Loucy (cell line): ENCODE results near the gene SGMS1.

ENCODE experiments used
- CTCF ChIP-seq: fragments of 200-600 bp; sonication (generic); conservative IDR thresholded peaks from 2 replicates; pipeline ENCODE4 v1.5.1; 2014; ENCODE audit warnings: mild to moderate bottlenecking, antibody characterized with exemption, low read length
- EZH2phosphoT487 ChIP-seq: fragments of 200-600 bp; IDR thresholded peaks from 2 replicates; pipeline ENCODE4 v1.6.1; 2018; ENCODE audit warnings: antibody characterized with exemption, mild to moderate bottlenecking, moderate library complexity, borderline replicate concordance

GRCh38 chr10:50341987-50342386 lies 281.8 kb downstream of the SGMS1 start:
- TF ChIP-seq CTCF (no peak), EZH2phosphoT487 (no peak)
